ENCODE measurements around the gene MYCBP2. TPM values are rescaled to one million over a fixed set of nuclear protein-coding genes. Genes with fewer than 3 reads are reported as not detected.

MYCBP2 gene
- total and polyA plus RNA-seq, 2 experiments from 2014 or later: 23.3 to 63.3 TPM

DNA sequence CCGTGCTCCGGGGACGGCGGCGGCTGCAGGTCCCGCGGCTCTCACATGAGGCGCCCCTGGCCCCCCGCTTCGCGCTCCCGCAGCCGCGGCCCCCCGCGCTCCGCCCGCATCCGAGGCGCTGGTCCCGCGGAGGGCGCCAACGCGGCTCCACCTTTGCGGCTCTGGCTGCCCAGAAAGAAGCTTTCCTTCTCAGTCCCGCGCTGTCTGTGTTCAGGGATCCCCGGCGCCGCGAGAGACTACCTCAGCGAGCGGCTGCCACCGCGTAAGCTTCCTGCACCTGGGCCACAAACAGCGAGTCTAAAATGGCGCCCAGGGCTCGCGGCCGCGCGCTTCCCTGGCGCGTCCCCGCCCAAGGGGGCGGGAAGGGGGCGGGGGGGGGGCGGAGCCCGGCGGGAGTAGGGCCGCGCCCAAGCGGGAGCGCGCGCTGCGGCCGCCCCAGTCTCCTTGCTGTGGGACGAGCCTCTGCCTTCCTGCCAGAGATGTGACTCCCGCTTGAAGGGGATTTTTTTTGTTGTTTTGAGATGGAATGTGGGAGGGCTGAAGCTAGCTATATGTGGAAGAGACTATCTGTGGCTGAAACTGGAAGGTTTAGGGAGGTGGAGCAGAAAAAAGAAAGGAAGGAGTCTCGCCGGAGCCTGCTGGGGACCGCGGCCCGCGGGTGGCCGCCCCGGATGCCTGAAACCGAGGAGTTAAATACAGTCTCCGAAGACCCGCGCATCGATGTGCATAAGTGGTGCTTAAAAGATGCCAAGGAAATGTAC lies 299.9 kb downstream of the MYCBP2 start, which contains the start of gene FBXL3:
Gene FBXL3, minus strand, starts transcription at position 299 of the 761 bp plus-strand sequence. CDS start 5,299 bp downstream, outside the sequence.
- H3K9me3 ChIP-seq (ENCODE audit: low read depth): no peaks in the 10 kb centered on the region
- peak; percentile 95 for DNase-seq (ENCODE audit: low spot score)
- WGBS (ENCODE audit: low lambda C conversion rate, missing lambda C conversion rate): under 1% methylated on average over 39 of the region's 74 CpGs
- peak within 1 kb of the TSS; percentile 86 for H3K4me3 ChIP-seq
- TF ChIP-seq EZH2 (IDR thresholded peaks at IDR 0.05; ENCODE audit: borderline replicate concordance) (no peak), EZH2phosphoT487 (IDR thresholded peaks at IDR 0.05; ENCODE audit: low read depth, severe bottlenecking, unreplicated experiment) (no peak)
- TF ChIP-seq, protein P1, sequence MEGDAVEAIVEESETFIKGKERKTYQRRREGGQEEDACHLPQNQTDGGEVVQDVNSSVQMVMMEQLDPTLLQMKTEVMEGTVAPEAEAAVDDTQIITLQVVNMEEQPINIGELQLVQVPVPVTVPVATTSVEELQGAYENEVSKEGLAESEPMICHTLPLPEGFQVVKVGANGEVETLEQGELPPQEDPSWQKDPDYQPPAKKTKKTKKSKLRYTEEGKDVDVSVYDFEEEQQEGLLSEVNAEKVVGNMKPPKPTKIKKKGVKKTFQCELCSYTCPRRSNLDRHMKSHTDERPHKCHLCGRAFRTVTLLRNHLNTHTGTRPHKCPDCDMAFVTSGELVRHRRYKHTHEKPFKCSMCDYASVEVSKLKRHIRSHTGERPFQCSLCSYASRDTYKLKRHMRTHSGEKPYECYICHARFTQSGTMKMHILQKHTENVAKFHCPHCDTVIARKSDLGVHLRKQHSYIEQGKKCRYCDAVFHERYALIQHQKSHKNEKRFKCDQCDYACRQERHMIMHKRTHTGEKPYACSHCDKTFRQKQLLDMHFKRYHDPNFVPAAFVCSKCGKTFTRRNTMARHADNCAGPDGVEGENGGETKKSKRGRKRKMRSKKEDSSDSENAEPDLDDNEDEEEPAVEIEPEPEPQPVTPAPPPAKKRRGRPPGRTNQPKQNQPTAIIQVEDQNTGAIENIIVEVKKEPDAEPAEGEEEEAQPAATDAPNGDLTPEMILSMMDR (IDR thresholded peaks at IDR 0.05; ENCODE audit: poor library complexity): no peak
- H3K79me2 ChIP-seq: peaks cover 44% of the 10 kb centered on the region
- no peaks in the 10 kb centered on the region for H3K9me2 ChIP-seq (replicated peaks; ENCODE audit: insufficient read depth)
- H4K20me1 ChIP-seq (ENCODE audit: insufficient read depth, poor library complexity, severe bottlenecking): peaks cover 41% of the 10 kb centered on the region
- no peaks in the 10 kb centered on the region for H3K36me3 ChIP-seq (replicated peaks; ENCODE audit: insufficient read depth, low read depth)
- H3K27ac ChIP-seq: peak within 1 kb of the TSS; percentile 100
- no peaks in the 10 kb centered on the region for H3K27me3 ChIP-seq
- peaks cover 16% of the 10 kb centered on the region for H3K4me1 ChIP-seq (ENCODE audit: insufficient read depth)
- peak within 1 kb of the TSS; percentile 96 for H2AFZ ChIP-seq
- H3K4me2 ChIP-seq: peak within 1 kb of the TSS; percentile 92

DNA sequence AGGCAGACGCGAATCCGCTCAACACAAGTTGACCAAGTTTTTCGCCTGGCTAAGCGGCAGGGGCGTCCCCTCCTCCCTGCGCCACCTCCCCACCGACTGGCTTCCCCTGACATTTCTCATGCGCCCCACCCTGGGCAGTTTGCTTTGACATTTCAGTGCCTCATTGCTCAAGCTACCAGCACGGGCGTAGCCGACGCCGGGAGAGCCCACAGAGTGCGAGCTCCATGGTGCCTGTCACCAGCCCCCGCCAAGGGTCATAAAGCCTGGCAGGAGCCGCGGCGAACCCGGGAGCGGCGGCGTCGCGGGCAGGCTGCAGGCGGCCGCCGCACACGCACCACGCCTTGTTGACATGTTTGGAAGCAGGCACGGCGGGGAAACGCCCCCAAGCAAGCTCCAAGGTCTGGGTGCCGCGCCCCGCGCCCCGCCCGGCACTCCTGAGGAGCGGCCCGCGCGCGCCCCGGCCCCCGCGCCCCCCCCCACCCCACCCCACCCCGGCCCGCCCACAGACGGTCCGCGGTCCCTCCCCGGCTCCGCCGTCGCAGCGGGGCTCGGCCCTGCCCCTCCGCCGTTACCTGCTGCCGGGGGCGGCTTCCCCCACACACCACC lies 300.5 kb downstream of the MYCBP2 start:
- Histone ChIP-seq H3K4me1 (ENCODE audit: insufficient read depth) (peaks cover 16% of the 10 kb centered on the region), H3K9me3 (ENCODE audit: low read depth) (no peaks in the 10 kb centered on the region), H3K36me3 (replicated peaks; ENCODE audit: insufficient read depth, low read depth) (no peaks in the 10 kb centered on the region), H3K4me2 (peak overlapping the region; percentile 92), H3K4me3 (peak overlapping the region; percentile 86), H2AFZ (peak overlapping the region; percentile 96), H3K79me2 (peaks cover 50% of the 10 kb centered on the region), H3K27ac (peak overlapping the region; percentile 100), H3K27me3 (no peaks in the 10 kb centered on the region), H3K9me2 (replicated peaks; ENCODE audit: insufficient read depth) (no peaks in the 10 kb centered on the region), H4K20me1 (ENCODE audit: insufficient read depth, poor library complexity, severe bottlenecking) (peaks cover 48% of the 10 kb centered on the region)
- WGBS (ENCODE audit: low lambda C conversion rate, missing lambda C conversion rate): 2% methylated on average over 32 of the region's 62 CpGs
- TF ChIP-seq, protein P1 (IDR thresholded peaks at IDR 0.05; ENCODE audit: poor library complexity): no peak
- TF ChIP-seq EZH2phosphoT487 (IDR thresholded peaks at IDR 0.05; ENCODE audit: low read depth, severe bottlenecking, unreplicated experiment) (no peak), EZH2 (IDR thresholded peaks at IDR 0.05; ENCODE audit: borderline replicate concordance) (no peak)
- DNase-seq (ENCODE audit: low spot score): peak; percentile 91

DNA sequence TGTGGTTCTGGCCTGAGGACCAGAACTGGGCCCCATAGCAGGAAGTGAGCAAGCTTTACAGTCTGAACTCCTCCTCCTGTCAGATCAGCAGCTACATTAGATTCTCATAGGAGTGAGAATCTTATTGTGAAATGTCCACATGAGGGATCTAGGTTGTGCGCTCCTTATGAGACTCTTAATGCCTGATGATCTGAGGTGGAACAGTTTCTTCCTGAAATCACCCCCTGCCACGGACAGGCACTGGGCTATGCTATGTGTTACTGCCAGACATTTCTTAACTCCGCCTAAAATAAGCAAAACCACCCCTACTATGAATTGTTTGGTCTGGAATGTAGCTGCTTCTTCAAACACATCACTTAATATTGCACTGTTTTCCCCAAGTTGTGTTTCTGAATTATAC lies 304.6 kb downstream of the MYCBP2 start:
- H3K9me3 ChIP-seq (ENCODE audit: low read depth): no peaks in the 10 kb centered on the region
- 76% methylated on average over 3 of the region's 3 CpGs for WGBS (ENCODE audit: low lambda C conversion rate, missing lambda C conversion rate)
- H3K4me3 ChIP-seq: no peak overlapping the region
- no peaks in the 10 kb centered on the region for H3K27me3 ChIP-seq
- H2AFZ ChIP-seq: no peak overlapping the region
- peaks cover 79% of the 10 kb centered on the region for H4K20me1 ChIP-seq (ENCODE audit: insufficient read depth, poor library complexity, severe bottlenecking)
- no peaks in the 10 kb centered on the region for H3K9me2 ChIP-seq (replicated peaks; ENCODE audit: insufficient read depth)
- H3K27ac ChIP-seq: peak overlapping the region; percentile 58
- H3K4me1 ChIP-seq (ENCODE audit: insufficient read depth): peaks cover 13% of the 10 kb centered on the region
- peaks cover 91% of the 10 kb centered on the region for H3K79me2 ChIP-seq
- peak overlapping the region; percentile 36 for H3K4me2 ChIP-seq
- H3K36me3 ChIP-seq (replicated peaks; ENCODE audit: insufficient read depth, low read depth): no peaks in the 10 kb centered on the region
- TF ChIP-seq EZH2phosphoT487 (IDR thresholded peaks at IDR 0.05; ENCODE audit: low read depth, severe bottlenecking, unreplicated experiment): no peak
- TF ChIP-seq, protein P1 (IDR thresholded peaks at IDR 0.05; ENCODE audit: poor library complexity): no peak
- TF ChIP-seq EZH2 (IDR thresholded peaks at IDR 0.05; ENCODE audit: borderline replicate concordance): no peak
- peak; percentile 19 for DNase-seq (ENCODE audit: low spot score)

All from hepatocyte (in vitro differentiated cells).